Tibial artery (tissue), 4 donors: ENCODE data around the gene BICC1.
A peak's percentile ranks its signal among the peaks of the same experiment; 100 is the strongest.

Experiments
- DNase-seq, 2 donors: peaks; one replicate each; pipeline ENCODE4 v3.0.0-alpha.2; 2019
- H3K27ac ChIP-seq, 2 donors: fragments of 200-600 bp; sonication (generic) in 1 of 2; 1 replicate in 1 of 2; 2 replicates in 1 of 2; pipeline ENCODE4 v1.5.1; 2018 to 2019; ENCODE audit warnings: mild to moderate bottlenecking in 1 of 2
- H3K27me3 ChIP-seq, 2 donors: fragments of 200-600 bp; sonication (generic) in 1 of 2; one replicate each; pipeline versions ENCODE4 v1.5.1 to v1.6.0; 2016 to 2019
- H3K36me3 ChIP-seq, 3 donors: fragments of 200-600 bp; sonication (generic) in 2 of 3; one replicate each; pipeline ENCODE4 v1.5.1; 2016 to 2019; ENCODE audit warnings: mild to moderate bottlenecking in 2 of 3
- H3K4me1 ChIP-seq, 4 donors: fragments of 200-600 bp; sonication (generic) in 2 of 4; 1 replicate in 3 of 4; 2 replicates in 1 of 4; pipeline ENCODE4 v1.5.1; 2016 to 2019
- H3K4me3 ChIP-seq, 2 donors: fragments of 200-600 bp; sonication (generic) in 1 of 2; 1 replicate in 1 of 2; 2 replicates in 1 of 2; pipeline ENCODE4 v1.5.1; 2018 to 2019; ENCODE audit warnings: mild to moderate bottlenecking in 2 of 2
- H3K9me3 ChIP-seq, 3 donors: fragments of 200-600 bp; sonication (generic) in 1 of 3; one replicate each; pipeline ENCODE4 v1.5.1; 2016 to 2019
- intact Hi-C: fragments of 100-400 bp; cut with DNase I; formaldehyde crosslinking; loops from one replicate; pipeline ENCODE4 v1.15.0; 2023; ENCODE audit warnings: low total_unique reads
- TF ChIP-seq, protein P1 (sequence below), 2 experiments: fragments of 200-600 bp in 1 of 2; fragments of 450-650 bp in 1 of 2; IDR thresholded peaks; one replicate each; pipeline ENCODE4 v1.5.1; 2017 to 2019; ENCODE audit warnings: antibody characterized with exemption in 2 of 2, mild to moderate bottlenecking in 1 of 2, moderate library complexity in 1 of 2

Gene BICC1

DNA sequence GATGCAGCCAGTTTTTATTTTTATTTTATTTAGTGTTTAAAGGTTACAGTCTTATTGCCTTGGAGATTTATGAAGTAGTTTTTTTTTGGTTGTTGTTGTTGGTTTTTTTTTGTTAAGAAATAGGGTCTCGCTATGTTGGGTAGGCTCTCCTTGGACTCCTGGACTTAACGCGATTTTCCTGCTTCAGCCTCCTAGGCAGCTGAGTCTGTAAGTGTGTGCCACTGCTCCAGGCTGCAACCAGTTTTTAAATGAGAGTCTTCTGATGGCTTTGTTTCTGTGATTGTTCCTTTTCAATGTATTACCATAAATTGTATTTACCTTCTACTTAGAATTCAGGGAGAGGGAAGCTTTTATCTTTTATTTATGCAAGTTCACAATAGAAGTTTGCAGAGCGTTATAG, 62.8 kb downstream of the BICC1 start:
- TF ChIP-seq, protein P1, sequence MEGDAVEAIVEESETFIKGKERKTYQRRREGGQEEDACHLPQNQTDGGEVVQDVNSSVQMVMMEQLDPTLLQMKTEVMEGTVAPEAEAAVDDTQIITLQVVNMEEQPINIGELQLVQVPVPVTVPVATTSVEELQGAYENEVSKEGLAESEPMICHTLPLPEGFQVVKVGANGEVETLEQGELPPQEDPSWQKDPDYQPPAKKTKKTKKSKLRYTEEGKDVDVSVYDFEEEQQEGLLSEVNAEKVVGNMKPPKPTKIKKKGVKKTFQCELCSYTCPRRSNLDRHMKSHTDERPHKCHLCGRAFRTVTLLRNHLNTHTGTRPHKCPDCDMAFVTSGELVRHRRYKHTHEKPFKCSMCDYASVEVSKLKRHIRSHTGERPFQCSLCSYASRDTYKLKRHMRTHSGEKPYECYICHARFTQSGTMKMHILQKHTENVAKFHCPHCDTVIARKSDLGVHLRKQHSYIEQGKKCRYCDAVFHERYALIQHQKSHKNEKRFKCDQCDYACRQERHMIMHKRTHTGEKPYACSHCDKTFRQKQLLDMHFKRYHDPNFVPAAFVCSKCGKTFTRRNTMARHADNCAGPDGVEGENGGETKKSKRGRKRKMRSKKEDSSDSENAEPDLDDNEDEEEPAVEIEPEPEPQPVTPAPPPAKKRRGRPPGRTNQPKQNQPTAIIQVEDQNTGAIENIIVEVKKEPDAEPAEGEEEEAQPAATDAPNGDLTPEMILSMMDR (IDR thresholded peaks at IDR 0.05): no peak
- Histone ChIP-seq H3K36me3 (no peaks in the 10 kb centered on the region), H3K4me3 (no peak overlapping the region), H3K27ac (no peak overlapping the region), H3K9me3 (no peaks in the 10 kb centered on the region), H3K27me3 (no peaks in the 10 kb centered on the region), H3K4me1 (peaks cover 0 to 60% (median 31%) of the 10 kb centered on the region in 4 donors)
- intact Hi-C loops: no loop called here
- no peak for DNase-seq

DNA sequence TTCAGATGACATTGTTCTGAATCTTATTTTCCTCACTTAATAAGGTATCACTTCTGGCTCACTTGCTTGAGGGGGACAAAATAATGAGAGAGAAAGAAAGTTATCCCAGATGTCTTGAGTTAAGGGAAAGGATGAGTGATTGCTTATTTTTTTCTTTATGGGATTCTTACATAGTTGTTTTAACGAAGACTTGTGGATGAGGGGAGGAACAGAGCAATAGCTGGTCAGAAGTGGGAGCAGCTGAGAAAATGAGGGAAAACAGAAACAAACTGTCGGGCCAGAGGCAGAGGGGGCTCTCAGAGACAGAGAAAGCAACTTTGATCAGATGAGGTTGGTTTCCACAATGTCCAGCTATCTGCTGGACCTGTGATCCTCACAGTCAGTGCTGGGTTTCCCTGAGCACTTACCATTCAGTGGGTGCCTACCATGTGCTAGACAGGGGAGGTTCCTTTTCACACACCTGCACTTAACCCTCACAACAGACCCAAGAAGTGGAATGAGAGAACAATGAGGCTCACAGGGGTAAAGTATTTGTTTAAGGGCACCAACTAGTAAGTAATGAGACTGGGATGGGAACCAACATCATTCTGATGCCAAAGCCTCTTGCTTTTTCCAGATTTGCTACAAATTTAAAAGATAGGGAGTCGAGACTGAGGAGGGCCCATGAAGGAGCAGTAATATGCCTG, 64.2 kb downstream of the BICC1 start:
- intact Hi-C loops: no loop called here
- no peak overlapping the region for H3K4me3 ChIP-seq
- no peaks in the 10 kb centered on the region for H3K27me3 ChIP-seq
- TF ChIP-seq, protein P1 (IDR thresholded peaks at IDR 0.05): no peak
- peak overlapping the region; percentile 43 to 46 for H3K27ac ChIP-seq
- no peak for DNase-seq
- H3K9me3 ChIP-seq: no peaks in the 10 kb centered on the region
- H3K36me3 ChIP-seq: no peaks in the 10 kb centered on the region
- H3K4me1 ChIP-seq: peaks cover 0 to 50% (median 28%) of the 10 kb centered on the region in 4 donors

DNA sequence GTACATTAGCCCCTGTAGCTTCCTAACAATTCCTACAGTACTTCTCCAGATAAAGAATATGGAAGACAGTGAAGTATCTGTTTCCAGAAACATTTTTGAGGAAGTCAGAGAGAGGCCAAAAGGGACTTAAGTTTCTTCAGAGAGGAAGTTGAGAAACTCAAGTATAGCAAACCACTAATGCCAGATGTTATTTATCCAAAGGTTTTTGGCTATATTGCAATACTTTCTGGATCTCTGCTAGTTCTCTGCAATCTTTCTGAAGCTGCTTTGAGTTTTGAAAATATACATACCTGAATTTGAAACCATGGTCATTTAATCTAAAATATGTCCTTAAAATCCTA, 64.7 kb downstream of the BICC1 start:
- Histone ChIP-seq H3K4me1 (peaks cover 0 to 50% (median 28%) of the 10 kb centered on the region in 4 donors), H3K27me3 (no peaks in the 10 kb centered on the region), H3K4me3 (no peak overlapping the region), H3K36me3 (no peaks in the 10 kb centered on the region), H3K27ac (peak overlapping the region; percentile 43 to 46), H3K9me3 (no peaks in the 10 kb centered on the region)
- TF ChIP-seq, protein P1 (IDR thresholded peaks at IDR 0.05): no peak
- intact Hi-C loops: no loop called here
- no peak for DNase-seq

DNA sequence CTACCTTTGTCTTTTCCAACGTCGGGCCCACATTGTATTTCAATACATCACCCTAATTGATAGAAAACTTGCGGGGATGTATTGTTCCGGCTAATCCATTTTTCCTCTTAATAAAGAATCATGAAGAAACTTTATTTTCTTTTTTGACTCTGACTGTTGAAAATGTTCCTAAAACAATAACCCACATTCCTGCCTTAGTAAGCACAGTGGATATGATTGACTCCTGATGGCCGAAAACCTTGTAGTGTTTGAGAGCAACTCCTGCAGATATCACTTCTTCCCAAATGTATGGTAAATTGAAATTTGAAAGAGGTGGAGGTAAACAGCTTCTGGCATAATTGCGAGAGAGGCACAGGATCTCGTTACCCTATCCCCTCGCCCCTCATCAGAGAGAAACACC, 65.7 kb downstream of the BICC1 start:
- Histone ChIP-seq H3K36me3 (no peaks in the 10 kb centered on the region), H3K4me3 (no peak overlapping the region), H3K9me3 (no peaks in the 10 kb centered on the region), H3K27me3 (no peaks in the 10 kb centered on the region), H3K27ac (peak overlapping the region; percentile 34 to 46), H3K4me1 (peaks cover 0 to 50% (median 28%) of the 10 kb centered on the region in 4 donors)
- DNase-seq: no peak
- intact Hi-C loops: no loop called here
- TF ChIP-seq, protein P1 (IDR thresholded peaks at IDR 0.05): no peak

DNA sequence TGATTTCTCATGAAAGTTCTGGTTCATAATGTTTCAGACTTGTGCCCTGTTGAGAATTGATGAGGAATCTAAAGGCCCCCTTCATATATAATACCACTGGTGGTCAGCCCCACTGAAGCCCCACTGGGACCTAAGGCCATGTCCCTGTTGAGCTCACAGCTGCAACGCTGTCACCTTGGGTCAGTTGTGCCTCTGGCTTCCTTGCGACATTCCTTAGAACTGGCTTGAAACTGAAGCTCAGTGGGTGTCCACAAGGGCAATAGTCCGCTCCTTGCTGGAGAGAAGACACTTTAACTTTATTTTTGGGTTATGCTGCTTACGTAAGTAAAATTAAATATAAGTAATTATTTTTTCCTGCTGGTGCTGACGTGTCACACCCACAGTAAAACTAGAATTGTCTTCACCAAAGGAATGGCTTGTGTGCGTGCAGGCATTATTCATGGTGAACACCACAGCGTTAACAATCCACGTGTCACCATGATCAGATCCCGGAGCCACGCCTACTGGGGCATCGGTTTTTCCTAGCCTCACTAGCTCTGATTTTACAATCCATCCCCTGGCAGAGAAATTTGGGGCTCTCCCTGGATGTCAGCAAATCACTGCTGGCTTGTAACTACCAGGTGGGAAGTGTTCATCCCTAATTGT, 66.5 kb downstream of the BICC1 start:
- Histone ChIP-seq H3K36me3 (no peaks in the 10 kb centered on the region), H3K9me3 (no peaks in the 10 kb centered on the region), H3K4me1 (peaks cover 0 to 44% (median 28%) of the 10 kb centered on the region in 4 donors), H3K4me3 (no peak overlapping the region), H3K27ac (peak overlapping the region; percentile 30 to 46), H3K27me3 (no peaks in the 10 kb centered on the region)
- DNase-seq: no peak
- intact Hi-C loops: no loop called here
- TF ChIP-seq, protein P1 (IDR thresholded peaks at IDR 0.05): no peak
